ENCODE measurements around the gene NELL1. TPM values are rescaled to one million over a fixed set of nuclear protein-coding genes. Genes with fewer than 3 reads are reported as not detected.

Gene NELL1
- polyA plus RNA-seq, 1 experiment, result not detected

- no peak for DNase-seq (ENCODE audit: low read depth, low spot score)
- CTCF ChIA-PET, result no interaction called here
- TF ChIP-seq CTCF (IDR thresholded peaks at IDR 0.05; ENCODE audit: low read depth, low read length), result no peak
- Histone ChIP-seq H3K27me3 (ENCODE audit: control insufficient read depth, insufficient read depth, low read length) (no peaks in the 10 kb centered on the region), H3K27ac (ENCODE audit: low read depth, low read length) (no peak overlapping the region), H3K4me3 (ENCODE audit: low read depth, low read length) (no peak overlapping the region), H3K9me3 (ENCODE audit: control insufficient read depth, insufficient read depth, low read length) (peaks cover 6% of the 10 kb centered on the region; the same call in 1 of the 2 replicates)
- POLR2A ChIA-PET, result no interaction called here
These were observed 337.9 kb downstream of the NELL1 start for GRCh38 chr11:21007297-21007696.

- Histone ChIP-seq H3K4me3 (ENCODE audit: low read depth, low read length) (no peak overlapping the region), H3K9me3 (ENCODE audit: control insufficient read depth, insufficient read depth, low read length) (peaks cover under 1% of the 10 kb centered on the region; the same call in 1 of the 2 replicates), H3K27me3 (ENCODE audit: control insufficient read depth, insufficient read depth, low read length) (no peaks in the 10 kb centered on the region), H3K27ac (ENCODE audit: low read depth, low read length) (no peak overlapping the region)
- POLR2A ChIA-PET, result no interaction called here
- CTCF ChIA-PET, result no interaction called here
- DNase-seq (ENCODE audit: low read depth, low spot score), result no peak
- TF ChIP-seq CTCF (IDR thresholded peaks at IDR 0.05; ENCODE audit: low read depth, low read length), result no peak
These were observed 348.9 kb downstream of the NELL1 start for GRCh38 chr11:21018248-21018647.

DNA sequence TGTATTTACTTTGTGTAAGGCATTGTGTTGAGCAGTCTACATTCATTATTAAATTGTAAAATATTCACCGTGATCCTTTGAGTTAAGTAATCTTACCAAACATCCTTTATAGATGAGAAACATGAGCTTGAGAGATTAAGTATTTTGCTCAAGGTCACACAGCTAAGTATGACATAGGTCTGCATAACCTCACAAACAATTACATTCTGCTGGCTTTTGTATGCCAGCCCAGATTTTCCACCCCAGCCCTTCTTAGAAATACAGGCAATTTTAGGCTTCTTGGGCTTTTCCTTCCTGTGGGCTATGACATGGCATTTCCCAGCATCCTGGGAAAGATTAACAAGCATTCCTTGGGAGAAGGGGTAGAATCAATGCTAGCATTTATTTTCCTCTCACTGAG is 357.3 kb downstream of the NELL1 start:
- no peaks in the 10 kb centered on the region for H3K27me3 ChIP-seq (ENCODE audit: control insufficient read depth, insufficient read depth, low read length)
- H3K9me3 ChIP-seq (ENCODE audit: control insufficient read depth, insufficient read depth, low read length), result peaks cover 5% of the 10 kb centered on the region
- ChIA-PET POLR2A (no interaction called here), CTCF (no interaction called here)
- no peak overlapping the region for H3K27ac ChIP-seq (ENCODE audit: low read depth, low read length)
- H3K4me3 ChIP-seq (ENCODE audit: low read depth, low read length), result no peak overlapping the region
- no peak for TF ChIP-seq CTCF (IDR thresholded peaks at IDR 0.05; ENCODE audit: low read depth, low read length)
- no peak for DNase-seq (ENCODE audit: low read depth, low spot score)

GRCh38 chr11:21037850-21038249 is 368.5 kb downstream of the NELL1 start:
- TF ChIP-seq CTCF (IDR thresholded peaks at IDR 0.05; ENCODE audit: low read depth, low read length), result no peak
- H3K27ac ChIP-seq (ENCODE audit: low read depth, low read length), result no peak overlapping the region
- POLR2A ChIA-PET, result no interaction called here
- DNase-seq (ENCODE audit: low read depth, low spot score), result no peak
- H3K4me3 ChIP-seq (ENCODE audit: low read depth, low read length), result no peak overlapping the region
- H3K27me3 ChIP-seq (ENCODE audit: control insufficient read depth, insufficient read depth, low read length), result no peaks in the 10 kb centered on the region
- CTCF ChIA-PET, result no interaction called here
- peaks cover 6% of the 10 kb centered on the region; the same call in 1 of the 2 replicates for H3K9me3 ChIP-seq (ENCODE audit: control insufficient read depth, insufficient read depth, low read length)

DNA sequence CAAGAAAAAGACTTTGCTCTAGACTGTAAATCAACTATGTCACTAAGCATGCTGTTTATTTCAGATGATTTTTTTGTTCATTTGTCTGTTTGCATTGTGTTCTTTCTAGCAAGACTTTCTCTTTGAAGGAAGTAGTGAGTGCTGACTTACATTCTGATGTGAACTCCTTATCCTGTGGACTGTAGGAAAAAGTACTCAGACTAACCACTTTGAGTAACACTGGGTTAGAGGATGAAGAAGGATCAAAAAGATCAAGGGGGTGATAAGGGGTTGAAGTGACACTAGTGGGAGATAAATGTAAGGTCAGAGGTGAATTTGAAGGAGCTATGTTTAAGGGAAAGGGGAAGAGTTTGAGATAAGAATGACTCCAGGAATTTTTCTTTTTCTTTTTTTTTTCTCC is 369.4 kb downstream of the NELL1 start:
- Histone ChIP-seq H3K4me3 (ENCODE audit: low read depth, low read length) (no peak overlapping the region), H3K9me3 (ENCODE audit: control insufficient read depth, insufficient read depth, low read length) (peaks cover 6% of the 10 kb centered on the region; the same call in 1 of the 2 replicates), H3K27me3 (ENCODE audit: control insufficient read depth, insufficient read depth, low read length) (no peaks in the 10 kb centered on the region), H3K27ac (ENCODE audit: low read depth, low read length) (no peak overlapping the region)
- DNase-seq (ENCODE audit: low read depth, low spot score), result no peak
- no peak for TF ChIP-seq CTCF (IDR thresholded peaks at IDR 0.05; ENCODE audit: low read depth, low read length)
- ChIA-PET POLR2A (no interaction called here), CTCF (no interaction called here)
